ENCODE data around the gene FAM50A.

DNA sequence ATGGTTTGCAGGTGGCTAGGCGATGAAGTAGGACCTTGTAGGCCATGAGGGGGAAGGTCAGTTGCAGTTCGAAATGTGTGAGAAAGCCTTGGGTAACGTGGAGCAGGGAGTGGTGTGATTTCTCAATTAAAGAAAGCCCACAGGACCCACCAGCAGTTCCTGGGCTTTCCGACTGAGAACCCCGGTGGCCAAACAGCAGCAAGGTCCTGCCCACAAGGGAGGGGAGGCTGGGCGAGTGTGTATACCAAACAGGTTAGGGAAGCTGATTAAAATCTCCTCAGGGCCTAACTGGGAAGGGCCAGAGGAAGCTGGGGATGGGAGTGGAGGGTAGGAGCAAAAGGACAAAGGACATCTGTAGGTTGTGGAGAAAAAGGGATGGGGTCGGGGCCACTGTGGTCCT is 13.0 kb upstream of the FAM50A start:
- TF ChIP-seq, protein P1, sequence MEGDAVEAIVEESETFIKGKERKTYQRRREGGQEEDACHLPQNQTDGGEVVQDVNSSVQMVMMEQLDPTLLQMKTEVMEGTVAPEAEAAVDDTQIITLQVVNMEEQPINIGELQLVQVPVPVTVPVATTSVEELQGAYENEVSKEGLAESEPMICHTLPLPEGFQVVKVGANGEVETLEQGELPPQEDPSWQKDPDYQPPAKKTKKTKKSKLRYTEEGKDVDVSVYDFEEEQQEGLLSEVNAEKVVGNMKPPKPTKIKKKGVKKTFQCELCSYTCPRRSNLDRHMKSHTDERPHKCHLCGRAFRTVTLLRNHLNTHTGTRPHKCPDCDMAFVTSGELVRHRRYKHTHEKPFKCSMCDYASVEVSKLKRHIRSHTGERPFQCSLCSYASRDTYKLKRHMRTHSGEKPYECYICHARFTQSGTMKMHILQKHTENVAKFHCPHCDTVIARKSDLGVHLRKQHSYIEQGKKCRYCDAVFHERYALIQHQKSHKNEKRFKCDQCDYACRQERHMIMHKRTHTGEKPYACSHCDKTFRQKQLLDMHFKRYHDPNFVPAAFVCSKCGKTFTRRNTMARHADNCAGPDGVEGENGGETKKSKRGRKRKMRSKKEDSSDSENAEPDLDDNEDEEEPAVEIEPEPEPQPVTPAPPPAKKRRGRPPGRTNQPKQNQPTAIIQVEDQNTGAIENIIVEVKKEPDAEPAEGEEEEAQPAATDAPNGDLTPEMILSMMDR (IDR thresholded peaks at IDR 0.05): no peak
- TF ChIP-seq EP300 (IDR thresholded peaks at IDR 0.05; ENCODE audit: borderline replicate concordance in 1 of 2, low read depth in 1 of 2, low read length in 1 of 2) (no peak), FOXM1 (IDR thresholded peaks at IDR 0.05; ENCODE audit: low read depth) (no peak), TCF12 (IDR thresholded peaks at IDR 0.05) (no peak), GATA2 (CRISPR knock-in tag; IDR thresholded peaks at IDR 0.05) (no peak), TEAD4 (IDR thresholded peaks at IDR 0.05; ENCODE audit: borderline replicate concordance, insufficient read depth) (no peak), POLR2AphosphoS5 (IDR thresholded peaks at IDR 0.05; ENCODE audit: low read depth, low read length) (no peak), NFIC (IDR thresholded peaks at IDR 0.05; ENCODE audit: borderline replicate concordance) (no peak), EZH2phosphoT487 (IDR thresholded peaks at IDR 0.05; ENCODE audit: borderline replicate concordance, low read depth) (no peak), RAD21 (IDR thresholded peaks at IDR 0.05; ENCODE audit: low read length) (no peak), MXI1 (IDR thresholded peaks at IDR 0.05; ENCODE audit: low read depth, low read length) (no peak)
- TF ChIP-seq, protein P2, sequence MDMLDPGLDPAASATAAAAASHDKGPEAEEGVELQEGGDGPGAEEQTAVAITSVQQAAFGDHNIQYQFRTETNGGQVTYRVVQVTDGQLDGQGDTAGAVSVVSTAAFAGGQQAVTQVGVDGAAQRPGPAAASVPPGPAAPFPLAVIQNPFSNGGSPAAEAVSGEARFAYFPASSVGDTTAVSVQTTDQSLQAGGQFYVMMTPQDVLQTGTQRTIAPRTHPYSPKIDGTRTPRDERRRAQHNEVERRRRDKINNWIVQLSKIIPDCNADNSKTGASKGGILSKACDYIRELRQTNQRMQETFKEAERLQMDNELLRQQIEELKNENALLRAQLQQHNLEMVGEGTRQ (IDR thresholded peaks at IDR 0.05; ENCODE audit: borderline replicate concordance, low read depth, low read length): no peak
- TF ChIP-seq, protein P3, sequence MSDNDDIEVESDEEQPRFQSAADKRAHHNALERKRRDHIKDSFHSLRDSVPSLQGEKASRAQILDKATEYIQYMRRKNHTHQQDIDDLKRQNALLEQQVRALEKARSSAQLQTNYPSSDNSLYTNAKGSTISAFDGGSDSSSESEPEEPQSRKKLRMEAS (IDR thresholded peaks at IDR 0.05; ENCODE audit: low read depth): no peak
